Posterior cingulate gyrus (tissue), 11 donors: ENCODE results near the gene PLPPR3.

Source experiments
- DNase-seq, 10 donors: peaks; one replicate each; pipeline versions ENCODE4 v3.0.0 to v3.0.0-alpha.2; 2020 to 2021; ENCODE audit warnings: mixed read lengths in 3 of 10
- intact Hi-C: fragments of 100-400 bp; cut with DNase I; formaldehyde crosslinking; loops from one replicate; pipeline ENCODE4 v1.15.1; 2023

Gene PLPPR3

GRCh38 chr19:811506-812048 is 10.2 kb downstream of the PLPPR3 start:
- intact Hi-C loops = no loop called here
- no peak for DNase-seq

DNA sequence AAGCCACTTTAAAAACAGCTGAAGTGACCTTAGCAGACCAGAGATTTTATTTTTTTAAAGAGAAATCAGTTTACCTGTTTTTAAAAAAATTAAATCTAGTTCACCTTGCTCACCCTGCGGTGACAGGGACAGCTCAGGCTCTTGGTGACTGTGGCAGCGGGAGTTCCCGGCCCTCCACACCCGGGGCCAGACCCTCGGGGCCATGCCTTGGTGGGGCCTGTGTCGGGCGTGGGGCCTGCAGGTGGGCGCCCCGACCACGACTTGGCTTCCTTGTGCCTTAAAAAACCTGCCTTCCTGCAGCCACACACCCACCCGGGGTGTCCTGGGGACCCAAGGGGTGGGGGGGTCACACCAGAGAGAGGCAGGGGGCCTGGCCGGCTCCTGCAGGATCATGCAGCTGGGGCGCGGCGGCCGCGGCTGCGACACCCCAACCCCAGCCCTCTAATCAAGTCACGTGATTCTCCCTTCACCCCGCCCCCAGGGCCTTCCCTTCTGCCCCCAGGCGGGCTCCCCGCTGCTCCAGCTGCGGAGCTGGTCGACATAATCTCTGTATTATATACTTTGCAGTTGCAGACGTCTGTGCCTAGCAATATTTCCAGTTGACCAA is 10.8 kb downstream of the PLPPR3 start:
- intact Hi-C loops = no loop called here

DNA sequence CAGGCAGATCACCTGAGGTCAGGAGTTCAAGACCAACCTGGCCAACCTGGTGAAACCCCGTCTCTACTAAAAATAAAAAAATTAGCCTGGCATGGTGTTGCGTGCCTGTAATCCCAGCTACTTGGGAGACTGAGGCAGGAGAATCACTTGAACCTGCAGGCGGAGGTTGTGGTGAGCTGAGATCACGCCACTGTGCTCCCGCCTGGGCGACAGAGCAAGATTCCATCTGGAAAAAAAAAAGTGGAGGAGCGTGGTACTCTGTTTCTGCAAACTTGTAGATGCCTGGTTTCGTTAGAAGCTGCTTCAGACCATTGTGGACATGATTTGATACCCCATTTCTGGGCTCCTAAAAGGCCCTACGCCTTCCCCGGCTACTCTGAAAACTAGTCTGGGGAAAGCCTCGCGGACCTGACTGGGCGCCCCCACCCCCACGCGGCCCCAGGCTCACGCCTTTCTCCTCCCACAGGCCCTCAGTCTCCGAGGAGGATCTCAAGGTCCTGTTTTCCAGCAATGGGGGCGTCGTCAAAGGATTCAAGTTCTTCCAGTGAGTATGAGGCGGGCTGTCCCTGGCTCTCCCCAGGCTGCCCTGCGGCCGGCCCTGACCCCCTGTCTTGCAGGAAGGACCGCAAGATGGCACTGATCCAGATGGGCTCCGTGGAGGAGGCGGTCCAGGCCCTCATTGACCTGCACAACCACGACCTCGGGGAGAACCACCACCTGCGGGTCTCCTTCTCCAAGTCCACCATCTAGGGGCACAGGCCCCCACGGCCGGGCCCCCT is 11.5 kb downstream of the PLPPR3 start:
- intact Hi-C loops = no loop called here
- peak in 1 of 10 donors; percentile 80 for DNase-seq

More for the DNA sequence above, 10.8 kb downstream of the PLPPR3 start:
- DNase-seq = peak in 1 of 10 donors; percentile 83

GRCh38 chr19:808423-808775 is 13.4 kb downstream of the PLPPR3 start:
- intact Hi-C loops = no loop called here
- peak in 1 of 10 donors; percentile 69 for DNase-seq

DNA sequence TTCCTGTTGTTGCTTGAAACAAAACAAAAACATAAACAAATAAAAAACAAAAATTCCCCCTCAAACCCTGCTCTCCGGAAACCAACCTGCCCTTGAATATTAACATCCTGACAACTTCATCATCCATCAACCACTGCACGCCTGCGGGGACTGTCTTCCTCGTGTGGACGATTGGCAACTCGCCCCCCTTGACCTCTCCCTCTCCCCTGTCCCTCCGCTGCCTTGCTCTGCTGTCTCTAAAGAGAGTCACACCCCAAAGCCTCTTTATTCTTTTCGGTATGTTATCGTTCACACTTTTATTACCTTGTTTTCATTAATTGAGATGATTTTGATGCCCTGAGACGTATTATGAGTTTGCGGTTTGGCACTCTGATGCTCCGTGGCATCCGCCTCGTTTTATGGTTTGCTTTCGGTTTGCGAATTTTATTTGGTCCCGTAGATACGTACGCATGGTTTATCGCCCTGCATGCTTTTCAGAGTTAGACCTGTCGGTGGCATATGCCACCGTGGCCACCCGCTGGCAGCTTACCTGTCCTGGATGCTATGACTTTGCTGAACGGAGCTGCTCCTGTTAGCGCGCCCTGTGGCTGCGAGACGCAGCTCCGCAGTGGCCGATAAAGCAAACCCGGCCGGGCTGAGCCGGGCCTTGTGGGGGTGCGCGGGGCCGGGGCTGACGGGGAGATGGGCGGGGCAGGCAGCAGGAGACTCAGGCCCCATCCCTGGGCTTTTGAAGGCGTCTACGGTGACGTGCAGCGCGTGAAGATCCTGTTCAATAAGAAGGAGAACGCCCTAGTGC is 13.9 kb downstream of the PLPPR3 start:
- peak in 2 of 10 donors; percentile 71 to 82 for DNase-seq
- intact Hi-C loops = no loop called here

GRCh38 chr19:806815-807421 is 14.8 kb downstream of the PLPPR3 start:
- intact Hi-C loops = no loop called here
- DNase-seq = peak in 1 of 10 donors; percentile 83

DNA sequence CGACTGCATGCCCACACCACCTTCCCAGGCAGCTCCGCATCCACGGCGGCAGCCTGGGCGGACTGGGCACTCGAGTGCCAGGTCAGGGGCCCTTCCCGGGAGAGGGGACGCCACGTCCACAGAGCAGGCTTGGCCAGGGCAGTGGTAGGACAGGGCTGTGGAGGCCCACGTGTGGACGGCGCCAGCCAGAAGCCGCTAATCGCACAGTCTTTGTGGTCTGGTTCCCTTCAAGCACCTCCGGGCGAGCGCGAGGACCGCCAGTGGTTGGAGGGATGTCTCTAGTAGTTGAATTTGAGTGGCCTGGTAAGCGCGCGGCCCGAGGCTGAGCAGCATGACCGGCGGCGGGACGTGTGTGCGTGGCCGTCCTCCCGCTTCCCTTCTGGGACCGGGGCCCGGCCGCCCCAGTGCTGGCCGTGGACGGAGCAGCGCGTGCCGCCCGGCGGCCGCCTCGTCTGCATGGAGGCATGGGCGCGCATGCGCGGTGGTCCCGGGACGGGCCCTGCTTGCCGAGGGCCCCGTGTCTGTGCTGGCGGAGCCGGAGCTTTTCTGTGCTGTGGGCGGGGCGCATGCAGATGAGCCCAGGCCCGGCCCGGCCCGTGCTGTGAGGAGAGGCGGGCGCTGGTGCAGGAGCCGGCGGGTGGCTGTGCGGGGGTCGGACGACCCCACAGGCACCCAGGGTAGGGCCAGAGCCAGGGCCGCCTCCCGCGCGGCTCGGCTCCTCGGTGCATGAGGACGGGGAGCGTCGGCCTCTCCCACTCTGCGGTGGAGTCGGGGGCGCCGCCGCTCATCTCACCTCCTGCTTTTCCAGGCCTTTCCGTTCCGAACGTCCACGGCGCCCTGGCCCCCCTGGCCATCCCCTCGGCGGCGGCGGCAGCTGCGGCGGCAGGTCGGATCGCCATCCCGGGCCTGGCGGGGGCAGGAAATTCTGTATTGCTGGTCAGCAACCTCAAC is 15.9 kb downstream of the PLPPR3 start:
- DNase-seq = peak in 1 of 10 donors; percentile 81
- intact Hi-C loops = no loop called here

- no peak for DNase-seq
- intact Hi-C loops = no loop called here
These were observed 16.6 kb downstream of the PLPPR3 start for GRCh38 chr19:805166-805551.

GRCh38 chr19:804419-805165 is 17.2 kb downstream of the PLPPR3 start:
- DNase-seq = peak in 1 of 10 donors; percentile 78
- intact Hi-C loops = no loop called here

GRCh38 chr19:803686-804418 is 17.9 kb downstream of the PLPPR3 start:
- peak in 1 of 10 donors; percentile 81 for DNase-seq

DNA sequence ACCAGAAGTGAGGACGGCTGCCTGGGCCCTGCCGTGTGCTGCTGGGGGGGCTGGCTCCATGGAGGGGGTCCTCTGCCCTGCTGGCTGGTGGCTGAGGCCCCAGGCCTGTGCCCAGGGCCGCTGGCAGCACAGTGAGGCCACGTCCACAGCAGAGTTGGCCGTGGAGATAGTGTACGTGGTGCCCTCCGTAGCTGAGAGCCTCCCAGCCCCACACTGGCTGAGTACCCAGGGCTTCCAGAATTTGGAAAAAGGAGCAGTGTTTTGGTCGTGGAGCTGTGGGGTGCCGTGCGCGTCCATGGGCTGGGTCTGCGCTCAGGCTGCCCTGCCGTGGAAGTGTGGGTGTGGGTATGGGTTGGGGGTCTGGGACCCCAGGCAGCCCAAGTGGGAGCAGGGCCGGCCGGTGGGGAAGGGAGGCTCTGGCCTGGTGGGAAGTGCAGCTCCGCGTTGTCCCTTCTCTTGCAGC is 18.6 kb downstream of the PLPPR3 start:
- DNase-seq = no peak
- intact Hi-C loops = no loop called here

More at GRCh38 chr19:803686-804418, 17.9 kb downstream of the PLPPR3 start:
- intact Hi-C loops = no loop called here

DNA sequence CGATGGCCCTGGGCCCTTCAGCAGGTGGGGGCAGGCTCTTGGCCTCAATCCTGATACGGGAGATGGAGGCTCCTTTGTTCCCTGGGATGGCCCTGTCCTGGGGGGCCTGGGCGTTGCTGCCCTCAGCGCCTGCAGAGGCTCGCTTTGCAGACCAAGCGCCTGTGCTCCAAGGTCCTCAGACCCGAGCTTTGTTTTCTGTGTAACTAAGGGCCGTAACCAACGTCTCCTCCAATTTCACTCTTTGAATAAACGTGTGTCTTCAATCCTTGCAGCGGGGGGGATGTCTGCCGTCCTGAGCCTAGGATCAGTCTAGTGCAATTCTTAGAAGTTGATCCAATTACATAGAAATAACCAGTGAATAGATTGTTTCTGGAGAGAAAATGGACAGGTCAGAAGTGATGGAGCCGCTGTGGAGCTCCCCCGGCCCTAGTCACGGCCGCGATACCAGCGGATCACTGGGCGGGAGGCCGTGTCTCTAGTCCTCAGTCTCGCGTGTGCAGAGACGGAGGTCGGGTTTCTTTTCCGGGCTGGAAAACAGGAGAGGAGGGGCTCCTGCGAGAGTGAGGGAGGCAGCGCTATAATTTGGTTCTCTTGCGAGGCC is 19.2 kb downstream of the PLPPR3 start:
- DNase-seq = no peak
- intact Hi-C loops = no loop called here

DNA sequence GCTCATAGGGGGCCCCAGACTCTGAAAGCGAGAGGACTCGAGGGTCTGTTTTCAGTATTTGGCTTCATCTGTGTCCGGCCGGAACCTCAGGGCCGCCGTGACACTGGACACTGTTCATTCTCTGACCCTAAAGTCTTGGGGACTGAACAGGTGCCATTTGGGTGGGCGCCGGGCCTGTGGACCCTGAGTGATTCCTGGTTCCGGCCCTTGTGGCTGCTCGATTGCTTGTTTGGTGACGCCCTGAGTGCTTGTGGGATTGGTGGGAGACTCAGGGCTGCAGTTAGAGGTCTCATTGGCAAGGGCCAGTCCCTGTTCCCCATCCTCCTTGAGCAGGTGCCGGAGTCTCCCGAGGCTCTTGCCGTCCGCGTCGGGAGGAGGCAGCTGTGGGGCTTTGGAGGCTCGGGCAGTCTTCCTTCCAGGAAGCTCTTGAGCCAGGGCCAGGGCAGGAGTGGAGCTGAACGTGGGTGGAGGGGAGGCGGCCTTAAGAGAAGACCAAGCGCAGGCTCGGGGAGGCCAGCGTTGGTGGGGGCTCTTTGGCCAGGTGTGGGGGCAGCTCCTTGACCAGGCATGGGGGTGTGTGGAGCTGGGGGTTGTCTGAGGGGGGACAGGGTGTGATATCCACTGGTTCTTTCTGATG is 19.8 kb downstream of the PLPPR3 start:
- DNase-seq = peak in 1 of 10 donors; percentile 81
- intact Hi-C loops = no loop called here

GRCh38 chr19:801030-801860 is 20.5 kb downstream of the PLPPR3 start:
- no peak for DNase-seq
- intact Hi-C loops = no loop called here

DNA sequence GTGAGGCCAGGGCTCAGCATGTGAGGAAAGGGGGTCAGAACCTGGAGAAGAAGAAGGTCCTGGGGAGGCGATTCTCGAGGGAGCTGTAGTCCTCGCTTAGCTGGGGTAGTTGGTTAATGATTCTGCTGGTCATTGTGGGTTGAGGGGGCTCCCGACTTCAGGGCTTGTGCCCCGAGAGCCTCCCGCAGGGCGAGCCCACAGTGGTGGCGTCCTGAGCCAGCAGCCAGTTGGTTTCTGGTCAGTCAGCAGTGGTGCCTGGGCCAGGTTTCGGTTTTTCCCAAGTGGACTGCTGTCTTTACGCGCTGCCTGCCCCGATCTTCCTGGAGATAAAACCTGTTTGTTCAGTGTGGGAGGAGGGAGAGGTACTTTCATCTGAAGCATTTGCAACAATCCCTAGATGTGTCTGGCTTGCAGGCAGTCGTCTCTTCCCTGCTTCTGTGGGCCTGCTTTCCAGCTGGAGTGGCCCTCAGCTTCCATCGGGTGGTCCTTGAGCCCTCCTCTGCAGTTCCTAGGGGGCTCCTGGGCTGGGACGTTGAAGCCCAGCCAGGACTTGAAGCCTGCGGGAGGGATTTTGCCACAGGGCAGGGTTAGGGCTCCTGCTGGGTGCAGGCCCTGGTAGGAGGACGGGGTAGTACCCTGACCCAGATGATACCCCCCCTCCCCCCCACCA is 21.3 kb downstream of the PLPPR3 start:
- DNase-seq = peak in 1 of 10 donors; percentile 79
- intact Hi-C loops = no loop called here
